GM19043 (cell line): Measurements from ENCODE around the gene COX4I2.
"Not testable (repeated sequence)": the region's sequence is repeated elsewhere in the genome, so short reads cannot be mapped to it uniquely, and the experiment has no call there.

ENCODE experiments used
- ATAC-seq: cut with Tn5 transposase; IDR thresholded peaks from one replicate; pipeline ENCODE4 v1.9.1; 2021; ENCODE audit warnings: low read depth; ENCODE audit not compliant: unreplicated experiment

The COX4I2 gene

GRCh38 chr20:31637660-31638059 lies at the start of gene COX4I2:
Gene COX4I2 (plus strand): TSS chr20:31637912. CDS start chr20:31639018, 1,106 bp downstream.
- no peak for ATAC-seq

- no peak for ATAC-seq
Observed at GRCh38 chr20:31590717-31591225, 46.9 kb upstream of the COX4I2 start.

GRCh38 chr20:31593221-31594001 lies 44.3 kb upstream of the COX4I2 start:
- no peak for ATAC-seq

GRCh38 chr20:31594002-31594557 lies 43.6 kb upstream of the COX4I2 start:
- no peak for ATAC-seq

- ATAC-seq = no peak
Observed at GRCh38 chr20:31594558-31595379, 42.9 kb upstream of the COX4I2 start.

- ATAC-seq = no peak
Observed at GRCh38 chr20:31595380-31595653, 42.4 kb upstream of the COX4I2 start.

GRCh38 chr20:31595654-31596411 lies 41.9 kb upstream of the COX4I2 start:
- no peak for ATAC-seq

- ATAC-seq = not testable (repeated sequence)
Observed at GRCh38 chr20:31596412-31596715, 41.3 kb upstream of the COX4I2 start.

GRCh38 chr20:31596831-31597480 lies 40.8 kb upstream of the COX4I2 start:
- ATAC-seq = no peak

- ATAC-seq = no peak
Observed at GRCh38 chr20:31597481-31597855, 40.2 kb upstream of the COX4I2 start.

GRCh38 chr20:31602431-31602778 lies 35.3 kb upstream of the COX4I2 start:
- ATAC-seq = no peak

- no peak for ATAC-seq
Observed at GRCh38 chr20:31602779-31603441, 34.8 kb upstream of the COX4I2 start.

- ATAC-seq = peak; percentile 37
Observed at GRCh38 chr20:31603822-31604566, 33.7 kb upstream of the COX4I2 start.

- ATAC-seq = no peak
Observed at GRCh38 chr20:31604567-31605030, 33.1 kb upstream of the COX4I2 start.

GRCh38 chr20:31605031-31605901 lies 32.4 kb upstream of the COX4I2 start, which contains the start of gene ID1:
Gene ID1 (plus strand): TSS chr20:31605289. CDS start chr20:31605388, 99 bp downstream.
- ATAC-seq = peak; percentile 87

GRCh38 chr20:31605902-31606803 lies 31.6 kb upstream of the COX4I2 start:
- no peak for ATAC-seq
